Measurements from ENCODE around the gene SEC22A.

DNA sequence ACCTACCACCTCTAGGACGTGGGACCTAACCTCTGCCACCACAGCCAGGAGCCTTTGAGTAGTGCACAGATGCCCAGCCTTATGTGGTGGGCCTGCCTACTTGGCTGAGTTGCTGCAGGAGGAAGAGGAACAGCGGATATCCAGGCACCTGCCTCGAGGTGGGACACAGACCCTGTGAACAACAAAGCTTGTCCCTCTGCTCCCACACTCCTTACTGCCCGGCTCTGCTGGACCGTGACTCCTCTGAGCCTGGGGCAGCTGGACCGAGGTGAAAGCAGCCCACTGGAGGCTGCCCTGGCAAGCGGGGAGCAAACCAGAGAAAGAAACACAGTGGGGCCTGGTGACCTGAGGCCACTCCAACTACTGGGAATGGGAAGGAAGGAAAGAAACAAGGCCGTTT is 97.8 kb downstream of the SEC22A start:
- TF ChIP-seq FOXA1 (IDR thresholded peaks at IDR 0.05) (no peak), FOXA1 (CRISPR knock-in tag; IDR thresholded peaks at IDR 0.05) (no peak), EP300 (IDR thresholded peaks at IDR 0.05; ENCODE audit: low read depth in 2 of 2, low read length in 2 of 2) (no peak), EP300 (CRISPR knock-in tag; IDR thresholded peaks at IDR 0.05; ENCODE audit: borderline replicate concordance) (no peak), ZNF747 (CRISPR knock-in tag; IDR thresholded peaks at IDR 0.05; ENCODE audit: borderline replicate concordance) (no peak), HMG20A (CRISPR knock-in tag; IDR thresholded peaks at IDR 0.05; ENCODE audit: borderline replicate concordance) (no peak)
- TF ChIP-seq, protein P1, sequence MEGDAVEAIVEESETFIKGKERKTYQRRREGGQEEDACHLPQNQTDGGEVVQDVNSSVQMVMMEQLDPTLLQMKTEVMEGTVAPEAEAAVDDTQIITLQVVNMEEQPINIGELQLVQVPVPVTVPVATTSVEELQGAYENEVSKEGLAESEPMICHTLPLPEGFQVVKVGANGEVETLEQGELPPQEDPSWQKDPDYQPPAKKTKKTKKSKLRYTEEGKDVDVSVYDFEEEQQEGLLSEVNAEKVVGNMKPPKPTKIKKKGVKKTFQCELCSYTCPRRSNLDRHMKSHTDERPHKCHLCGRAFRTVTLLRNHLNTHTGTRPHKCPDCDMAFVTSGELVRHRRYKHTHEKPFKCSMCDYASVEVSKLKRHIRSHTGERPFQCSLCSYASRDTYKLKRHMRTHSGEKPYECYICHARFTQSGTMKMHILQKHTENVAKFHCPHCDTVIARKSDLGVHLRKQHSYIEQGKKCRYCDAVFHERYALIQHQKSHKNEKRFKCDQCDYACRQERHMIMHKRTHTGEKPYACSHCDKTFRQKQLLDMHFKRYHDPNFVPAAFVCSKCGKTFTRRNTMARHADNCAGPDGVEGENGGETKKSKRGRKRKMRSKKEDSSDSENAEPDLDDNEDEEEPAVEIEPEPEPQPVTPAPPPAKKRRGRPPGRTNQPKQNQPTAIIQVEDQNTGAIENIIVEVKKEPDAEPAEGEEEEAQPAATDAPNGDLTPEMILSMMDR (CRISPR knock-in tag; IDR thresholded peaks at IDR 0.05): no peak
- TF ChIP-seq, protein P2, sequence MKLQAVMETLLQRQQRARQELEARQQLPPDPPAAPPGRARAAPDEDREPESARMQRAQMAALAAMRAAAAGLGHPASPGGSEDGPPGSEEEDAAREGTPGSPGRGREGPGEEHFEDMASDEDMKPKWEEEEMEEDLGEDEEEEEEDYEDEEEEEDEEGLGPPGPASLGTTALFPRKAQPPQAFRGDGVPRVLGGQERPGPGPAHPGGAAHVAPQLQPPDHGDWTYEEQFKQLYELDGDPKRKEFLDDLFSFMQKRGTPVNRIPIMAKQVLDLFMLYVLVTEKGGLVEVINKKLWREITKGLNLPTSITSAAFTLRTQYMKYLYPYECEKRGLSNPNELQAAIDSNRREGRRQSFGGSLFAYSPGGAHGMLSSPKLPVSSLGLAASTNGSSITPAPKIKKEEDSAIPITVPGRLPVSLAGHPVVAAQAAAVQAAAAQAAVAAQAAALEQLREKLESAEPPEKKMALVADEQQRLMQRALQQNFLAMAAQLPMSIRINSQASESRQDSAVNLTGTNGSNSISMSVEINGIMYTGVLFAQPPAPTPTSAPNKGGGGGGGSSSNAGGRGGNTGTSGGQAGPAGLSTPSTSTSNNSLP (IDR thresholded peaks at IDR 0.05; ENCODE audit: low read depth, low read length): no peak
